ENCODE data around the gene EPN2.

The EPN2 gene

DNA sequence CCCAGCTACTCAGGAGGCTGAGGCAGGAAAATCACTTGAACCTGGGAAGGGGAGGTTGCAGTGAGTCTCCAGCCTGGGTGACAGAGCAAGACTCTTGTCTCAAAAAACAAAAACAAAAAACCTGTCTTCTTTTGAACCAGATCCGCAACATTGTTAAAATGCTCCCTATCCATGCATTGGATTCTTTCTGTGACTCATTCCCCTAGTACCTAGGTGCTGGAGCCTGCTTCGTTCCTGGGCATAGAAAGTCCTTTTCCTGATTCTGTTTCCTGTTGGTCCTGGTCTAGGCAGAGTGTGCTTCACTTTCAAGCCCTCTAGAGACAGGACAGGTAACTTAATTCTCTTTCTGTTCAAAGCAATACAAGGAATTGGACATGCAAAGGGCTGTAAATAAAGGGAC, 5.2 kb downstream of the EPN2 start:
- DNase-seq = no peak

- no peak for DNase-seq
These were observed 5.8 kb downstream of the EPN2 start for GRCh38 chr17:19242926-19243325.

- no peak for DNase-seq
These were observed 6.7 kb downstream of the EPN2 start for GRCh38 chr17:19243838-19244237.

DNA sequence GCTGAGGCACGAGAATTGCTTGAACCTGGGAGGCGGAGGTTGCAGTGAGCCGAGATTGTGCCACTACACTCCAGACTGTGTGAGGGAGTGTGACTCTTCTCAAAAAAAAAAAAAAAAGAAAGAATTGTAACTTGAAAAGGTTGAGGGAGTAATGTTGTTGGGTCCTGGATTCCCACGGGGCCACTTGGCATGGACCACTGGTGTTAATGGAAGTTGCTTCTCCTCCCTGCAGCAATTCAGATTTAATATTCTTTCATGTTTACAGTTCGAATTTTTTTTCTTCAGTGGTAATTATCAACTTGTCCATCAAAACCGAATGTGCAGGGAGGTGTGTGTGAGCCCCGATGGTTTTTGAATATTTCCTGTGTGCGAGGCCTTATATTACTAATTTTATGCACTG, 7.2 kb downstream of the EPN2 start:
- DNase-seq = no peak

DNA sequence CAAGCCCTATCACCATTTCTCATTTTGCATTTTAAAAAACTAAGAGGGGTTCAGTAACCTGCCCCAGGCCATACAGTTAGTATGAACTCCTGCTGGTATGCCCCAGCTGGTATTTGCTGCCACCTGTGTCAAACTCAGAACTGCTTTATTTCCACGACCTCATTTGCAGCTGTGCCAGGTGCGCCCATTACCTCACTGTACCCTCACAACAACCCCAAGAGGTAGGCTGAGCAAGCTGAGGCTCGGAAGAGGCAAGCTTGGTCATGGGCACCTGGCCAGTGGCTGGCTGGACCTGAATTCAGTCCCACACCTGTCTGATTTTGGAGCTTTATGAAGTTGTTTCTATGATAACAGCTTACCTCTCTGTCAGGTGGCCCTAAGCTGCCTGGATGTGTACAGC, 7.6 kb downstream of the EPN2 start:
- no peak for DNase-seq

- DNase-seq = no peak
These were observed 10.3 kb downstream of the EPN2 start for GRCh38 chr17:19247473-19247872.

GRCh38 chr17:19248151-19248927, 11.2 kb downstream of the EPN2 start:
- DNase-seq = no peak

DNA sequence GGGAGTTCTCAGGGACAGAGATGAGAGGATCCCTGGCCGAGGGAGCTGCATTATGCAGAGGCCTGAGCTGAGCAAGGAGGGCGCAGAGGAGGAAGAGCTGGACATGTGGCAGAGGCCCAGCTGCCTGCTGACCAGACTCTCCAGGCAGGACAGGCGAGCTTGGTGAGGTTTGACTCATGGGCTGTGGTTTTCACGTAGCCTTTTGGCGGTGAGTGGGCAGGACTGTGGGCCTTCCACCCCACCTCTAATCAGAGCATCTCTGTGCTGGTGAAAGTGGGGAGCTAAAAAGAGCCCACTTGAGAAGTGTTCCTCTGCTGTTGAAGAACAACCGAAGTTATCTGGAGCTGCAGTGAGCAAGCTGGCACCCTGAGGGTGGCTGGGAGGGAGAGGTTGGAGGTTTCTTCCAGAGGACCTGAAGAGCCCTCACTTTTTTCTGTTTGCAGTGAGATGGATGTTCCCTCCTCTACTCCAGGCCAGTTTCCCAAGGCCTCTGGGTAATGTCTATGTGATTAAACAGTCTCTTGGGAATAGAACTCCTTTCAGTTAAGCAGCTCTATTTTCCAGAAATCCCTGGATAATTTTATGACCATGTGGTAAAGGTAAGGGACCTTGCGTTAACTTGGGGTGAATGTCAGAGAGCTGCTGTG, 11.9 kb downstream of the EPN2 start:
- no peak for DNase-seq

GRCh38 chr17:19249681-19250080, 12.5 kb downstream of the EPN2 start:
- DNase-seq = no peak

GRCh38 chr17:19250421-19251173, 13.4 kb downstream of the EPN2 start:
- no peak for DNase-seq

DNA sequence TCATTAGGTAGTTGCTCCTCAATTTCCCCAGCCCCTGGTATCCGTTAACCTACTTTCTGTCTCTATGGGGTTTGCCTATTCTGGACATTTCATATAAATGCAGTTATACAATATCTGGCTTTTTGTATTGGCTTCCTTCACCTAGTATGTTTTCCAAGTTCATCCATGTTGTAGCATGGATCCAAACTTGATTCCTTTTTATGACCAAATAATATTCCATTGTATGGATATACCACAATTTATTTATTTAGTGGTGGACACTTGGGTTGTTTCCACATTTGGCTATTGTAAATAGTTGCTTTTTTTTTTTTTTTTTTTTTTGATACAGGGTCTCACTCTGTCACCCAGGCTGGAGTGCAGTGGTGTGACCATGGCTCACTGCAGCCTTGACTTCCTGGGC, 15.9 kb downstream of the EPN2 start:
- no peak for DNase-seq

- no peak for DNase-seq
These were observed 17.5 kb downstream of the EPN2 start for GRCh38 chr17:19254651-19255050.

GRCh38 chr17:19255279-19255678, 18.1 kb downstream of the EPN2 start:
- no peak for DNase-seq

DNA sequence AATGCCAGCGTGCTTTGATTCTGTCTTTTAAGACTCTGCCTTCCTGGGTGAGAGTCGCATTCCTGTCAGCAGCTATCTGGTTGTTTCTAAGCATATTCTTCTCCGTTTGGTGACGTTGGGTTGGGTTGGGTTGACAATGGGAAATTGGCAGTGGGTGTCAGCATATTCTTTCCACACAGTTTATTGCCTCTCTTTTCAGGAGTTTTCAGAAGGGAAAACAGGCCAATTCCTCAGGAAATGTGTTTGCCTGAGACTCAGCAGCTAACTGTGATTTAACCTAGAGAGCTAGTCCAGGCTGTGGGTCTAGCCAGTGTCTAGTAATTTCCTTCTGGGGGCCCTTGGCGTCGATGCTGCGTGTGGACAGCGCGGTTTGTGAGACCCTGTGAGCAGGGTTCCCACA, 21.2 kb downstream of the EPN2 start:
- no peak for DNase-seq

DNA sequence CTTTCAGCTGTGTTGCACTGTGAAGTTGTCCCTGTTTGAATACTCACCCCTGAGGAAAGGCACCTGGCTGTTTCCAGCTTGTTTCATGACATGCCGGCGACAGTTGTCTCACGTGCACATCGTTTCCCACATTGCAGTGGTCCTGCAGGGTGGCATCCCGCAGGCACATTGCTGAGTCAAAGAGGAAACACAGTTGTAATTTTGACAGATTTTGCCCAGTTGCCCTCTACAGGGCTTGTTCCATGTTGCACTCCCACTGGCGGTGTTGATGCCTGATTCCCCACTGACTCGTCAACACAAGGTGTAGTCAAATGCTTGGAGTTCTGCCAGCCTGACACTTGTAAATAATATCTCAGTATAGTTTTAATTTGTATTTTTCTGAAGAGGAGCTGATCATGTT, 23.8 kb downstream of the EPN2 start:
- DNase-seq = no peak

DNA sequence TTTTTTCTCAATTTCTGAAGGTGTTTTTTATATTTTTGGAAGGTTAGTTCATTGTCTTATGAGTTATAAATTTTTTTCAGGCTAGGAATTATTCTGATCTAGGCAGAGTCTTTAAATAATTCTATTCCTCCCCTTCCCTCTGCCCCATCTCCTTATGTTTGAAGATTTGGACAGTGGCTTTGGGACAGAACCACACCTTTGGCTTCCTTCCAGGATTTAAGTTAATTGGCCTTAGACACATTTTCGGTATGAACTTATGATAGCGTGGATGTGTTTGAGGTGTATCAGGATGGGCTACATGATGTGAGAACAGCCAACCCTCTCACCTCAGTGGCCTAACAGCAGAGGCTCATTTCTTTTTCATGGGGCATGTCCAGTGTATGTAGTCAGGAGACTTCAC, 24.3 kb downstream of the EPN2 start:
- no peak for DNase-seq

- no peak for DNase-seq
These were observed 25.8 kb downstream of the EPN2 start for GRCh38 chr17:19262650-19263631.

GRCh38 chr17:19263641-19264051, 26.5 kb downstream of the EPN2 start:
- DNase-seq = no peak

DNA sequence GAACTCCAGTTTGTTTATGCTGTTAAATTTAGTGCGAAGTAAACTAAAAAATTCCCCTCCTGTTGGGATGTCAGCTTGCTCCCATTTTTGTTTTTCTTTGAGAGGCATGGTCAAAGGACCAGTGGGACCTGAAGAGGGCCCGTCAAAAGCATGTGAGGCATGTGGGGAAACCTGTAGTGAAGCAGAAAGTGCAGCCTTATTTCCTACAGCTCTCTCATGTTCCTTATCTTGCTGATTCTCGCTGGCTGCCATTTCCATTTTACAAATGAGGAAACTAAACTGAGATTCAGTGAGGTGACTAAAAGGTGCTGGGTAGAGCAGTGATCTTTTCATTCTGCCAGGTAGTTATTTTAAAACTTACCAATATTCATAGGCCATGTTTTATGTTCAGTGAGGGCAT, 27.1 kb downstream of the EPN2 start:
- DNase-seq = no peak

DNA sequence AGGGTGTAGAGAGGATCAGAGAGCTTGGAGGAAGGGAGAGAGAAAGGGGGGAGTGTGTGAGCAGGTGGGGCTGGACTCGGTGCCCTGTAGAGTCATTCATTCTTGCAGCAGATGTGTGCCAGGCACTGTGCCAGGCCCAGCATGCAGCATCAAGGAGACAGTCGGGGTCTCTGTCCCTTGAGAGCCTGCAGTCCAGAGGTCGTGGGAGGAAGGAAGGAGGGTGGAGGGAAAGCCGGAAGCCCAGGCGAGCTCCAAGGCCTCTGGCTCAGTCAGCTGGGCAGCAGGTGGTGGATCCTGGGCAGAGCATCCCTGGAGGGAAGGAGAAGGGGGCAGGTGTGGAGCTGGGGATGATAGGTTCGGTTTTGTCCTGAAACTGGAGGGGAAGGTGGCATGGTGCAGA, 27.5 kb downstream of the EPN2 start:
- DNase-seq = no peak

GRCh38 chr17:19265755-19266154, 28.6 kb downstream of the EPN2 start:
- no peak for DNase-seq

DNA sequence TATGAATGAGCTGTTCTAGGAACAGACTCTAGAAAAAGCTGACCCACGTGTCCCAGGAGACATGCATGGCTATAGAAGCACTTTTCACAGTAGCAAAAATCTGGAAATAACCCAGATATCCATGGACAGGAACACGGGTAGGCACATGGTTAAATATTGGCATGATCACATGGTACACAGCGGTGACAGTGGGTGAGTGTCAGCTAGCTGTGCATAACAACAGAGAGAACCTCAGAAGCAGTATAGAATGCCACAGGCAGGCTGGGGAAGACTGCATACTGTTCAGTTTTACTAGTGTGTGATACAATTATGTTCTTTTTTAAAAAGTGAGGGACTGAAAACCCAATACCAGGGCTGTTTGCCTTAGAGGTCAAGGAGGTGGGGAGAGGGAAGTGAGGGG, 31.4 kb downstream of the EPN2 start:
- no peak for DNase-seq

GRCh38 chr17:19269106-19269505, 31.9 kb downstream of the EPN2 start:
- no peak for DNase-seq

All from DMS153 (cell line).